Smooth muscle cell (in vitro differentiated cells): ENCODE data around the gene ARHGEF11. TPM values are rescaled to one million over a fixed set of nuclear protein-coding genes. Genes with fewer than 3 reads are reported as not detected.
"Not testable (repeated sequence)": the region's sequence is repeated elsewhere in the genome, so short reads cannot be mapped to it uniquely, and the experiment has no call there.

ENCODE experiments used
- DNase-seq: peaks from one replicate; lab custom pipeline; 2025; ENCODE audit not compliant: unreplicated experiment; lab: John Stamatoyannopoulos, UW
- H2AFZ ChIP-seq: fragments of 200-600 bp; sonication (generic); 2 replicates; pipeline ENCODE4 v1.6.0; 2016; ENCODE audit warnings: antibody characterized with exemption, low read depth, mild to moderate bottlenecking
- H3F3A ChIP-seq: fragments of 200-600 bp; sonication (generic); 2 replicates; pipeline ENCODE4 v1.6.0; 2017; ENCODE audit warnings: antibody characterized with exemption, low read depth
- H3K27ac ChIP-seq: fragments of 200-600 bp; sonication (generic); 2 replicates; pipeline ENCODE4 v1.5.1; 2016; ENCODE audit warnings: low read depth, mild to moderate bottlenecking
- H3K27me3 ChIP-seq: fragments of 200-600 bp; sonication (generic); 2 replicates; pipeline ENCODE4 v1.6.1; 2016; ENCODE audit warnings: low read depth, mild to moderate bottlenecking
- H3K36me3 ChIP-seq: fragments of 200-600 bp; sonication (generic); 2 replicates; pipeline ENCODE4 v1.5.1; 2016; ENCODE audit warnings: low read depth
- H3K4me1 ChIP-seq: fragments of 200-600 bp; sonication (generic); 2 replicates; pipeline ENCODE4 v1.5.1; 2016; ENCODE audit warnings: low read depth
- H3K4me2 ChIP-seq: fragments of 200-600 bp; sonication (generic); 2 replicates; pipeline ENCODE4 v1.6.0; 2016; ENCODE audit warnings: mild to moderate bottlenecking
- H3K4me3 ChIP-seq: fragments of 200-600 bp; sonication (generic); 2 replicates; pipeline ENCODE4 v1.5.1; 2016; ENCODE audit warnings: mild to moderate bottlenecking
- H3K79me2 ChIP-seq: fragments of 200-600 bp; sonication (generic); 2 replicates; pipeline ENCODE4 v1.6.0; 2016; ENCODE audit warnings: low read depth, mild to moderate bottlenecking
- H3K9ac ChIP-seq: fragments of 200-600 bp; sonication (generic); 2 replicates; pipeline ENCODE4 v1.6.0; 2016; ENCODE audit warnings: low read depth
- H3K9me3 ChIP-seq: fragments of 200-600 bp; sonication (generic); replicated peaks from 2 replicates; pipeline ENCODE4 v1.5.1; 2016; ENCODE audit warnings: low read depth
- H4K20me1 ChIP-seq: fragments of 200-600 bp; sonication (generic); 2 replicates; pipeline ENCODE4 v1.6.0; 2016; ENCODE audit warnings: low read depth
- CTCF ChIP-seq: fragments of 200-600 bp; sonication (generic); IDR thresholded peaks from 2 replicates; pipeline ENCODE4 v1.5.1; 2017; ENCODE audit warnings: borderline replicate concordance, mild to moderate bottlenecking, antibody characterized with exemption; ENCODE audit not compliant: insufficient read depth, poor library complexity, severe bottlenecking
- WGBS: methylation state at CpG from one replicate; pipeline ENCODE4 v1.1.7; 2016; ENCODE audit warnings: low lambda C conversion rate; 5-methylcytosine and 5-hydroxymethylcytosine counted together
- polyA plus RNA-seq: library from polyadenylated mRNA; unstranded; fragments of >200 nt; fragmentation: Nextera tagmentation; extraction: Ambion mirVana; gene quantifications from 2 replicates; pipeline ENCODE4 v1.2.1, GENCODE V29; 2016
- total RNA-seq: library from RNA; depleted of rRNA; stranded (reverse); fragments of >200 nt; gene quantifications from 2 replicates; pipeline ENCODE4 v1.2.3, GENCODE V29; 2014

Gene ARHGEF11
- total and polyA plus RNA-seq, 2 experiments from 2014 or later, result 15.1 to 20.1 TPM

- TF ChIP-seq CTCF, result peak; percentile 65
- peak overlapping the region; percentile 36 for H3K4me3 ChIP-seq
- no peak overlapping the region for H3K9ac ChIP-seq
- 5% methylated on average over 45 of the region's 64 CpGs for WGBS
- peaks cover 11% of the 10 kb centered on the region for H3K4me1 ChIP-seq
- peak; percentile 51 for DNase-seq
- no peak overlapping the region for H2AFZ ChIP-seq
- no peak overlapping the region for H3K27ac ChIP-seq
- H3K36me3 ChIP-seq, result no peaks in the 10 kb centered on the region
- peaks cover 21% of the 10 kb centered on the region for H4K20me1 ChIP-seq
- no peaks in the 10 kb centered on the region for H3K79me2 ChIP-seq
- H3F3A ChIP-seq, result peaks cover 4% of the 10 kb centered on the region
- no peaks in the 10 kb centered on the region for H3K9me3 ChIP-seq
- H3K4me2 ChIP-seq, result peak overlapping the region; percentile 83
- peaks cover 85% of the 10 kb centered on the region for H3K27me3 ChIP-seq
Observed at GRCh38 chr1:156927215-156928042, 118.1 kb downstream of the ARHGEF11 start.

GRCh38 chr1:156926695-156927094 is 118.8 kb downstream of the ARHGEF11 start:
- 59% methylated on average over 6 of the region's 6 CpGs for WGBS
- not testable (repeated sequence) for DNase-seq
- H3K27me3 ChIP-seq, result peaks cover 88% of the 10 kb centered on the region

GRCh38 chr1:156926175-156926574 is 119.4 kb downstream of the ARHGEF11 start:
- Histone ChIP-seq H3K4me2 (no peak overlapping the region), H3K79me2 (no peaks in the 10 kb centered on the region), H3K9ac (no peak overlapping the region), H3F3A (peaks cover 4% of the 10 kb centered on the region), H3K27ac (no peak overlapping the region), H2AFZ (no peak overlapping the region), H3K36me3 (no peaks in the 10 kb centered on the region), H3K4me3 (no peak overlapping the region), H4K20me1 (peaks cover 21% of the 10 kb centered on the region), H3K9me3 (no peaks in the 10 kb centered on the region), H3K27me3 (peaks cover 88% of the 10 kb centered on the region), H3K4me1 (peaks cover 11% of the 10 kb centered on the region)
- no peak for TF ChIP-seq CTCF
- no peak for DNase-seq
- WGBS, result 13% methylated on average over 3 of the region's 3 CpGs

More at GRCh38 chr1:156926695-156927094, 118.8 kb downstream of the ARHGEF11 start:
- H3K9me3 ChIP-seq, H3K79me2 ChIP-seq, H3K4me2 ChIP-seq, H3K9ac ChIP-seq, H3F3A ChIP-seq, H3K36me3 ChIP-seq, H3K4me3 ChIP-seq, H3K27ac ChIP-seq, H2AFZ ChIP-seq: not testable (repeated sequence)
- H4K20me1 ChIP-seq, result peaks cover 21% of the 10 kb centered on the region
- peaks cover 11% of the 10 kb centered on the region for H3K4me1 ChIP-seq

GRCh38 chr1:156925154-156926010 is 120.2 kb downstream of the ARHGEF11 start:
- peaks cover 4% of the 10 kb centered on the region for H3F3A ChIP-seq
- no peak overlapping the region for H3K4me3 ChIP-seq
- H4K20me1 ChIP-seq, result peaks cover 21% of the 10 kb centered on the region
- no peak overlapping the region for H3K4me2 ChIP-seq
- 73% methylated on average over 5 of the region's 5 CpGs for WGBS
- no peaks in the 10 kb centered on the region for H3K36me3 ChIP-seq
- H3K4me1 ChIP-seq, result peaks cover 11% of the 10 kb centered on the region
- peaks cover 88% of the 10 kb centered on the region for H3K27me3 ChIP-seq
- TF ChIP-seq CTCF, result no peak
- H3K9ac ChIP-seq, result no peak overlapping the region
- no peaks in the 10 kb centered on the region for H3K9me3 ChIP-seq
- no peaks in the 10 kb centered on the region for H3K79me2 ChIP-seq
- no peak overlapping the region for H2AFZ ChIP-seq
- H3K27ac ChIP-seq, result no peak overlapping the region
- no peak for DNase-seq
